ENCODE results near the gene NEAT1.

The NEAT1 gene

DNA sequence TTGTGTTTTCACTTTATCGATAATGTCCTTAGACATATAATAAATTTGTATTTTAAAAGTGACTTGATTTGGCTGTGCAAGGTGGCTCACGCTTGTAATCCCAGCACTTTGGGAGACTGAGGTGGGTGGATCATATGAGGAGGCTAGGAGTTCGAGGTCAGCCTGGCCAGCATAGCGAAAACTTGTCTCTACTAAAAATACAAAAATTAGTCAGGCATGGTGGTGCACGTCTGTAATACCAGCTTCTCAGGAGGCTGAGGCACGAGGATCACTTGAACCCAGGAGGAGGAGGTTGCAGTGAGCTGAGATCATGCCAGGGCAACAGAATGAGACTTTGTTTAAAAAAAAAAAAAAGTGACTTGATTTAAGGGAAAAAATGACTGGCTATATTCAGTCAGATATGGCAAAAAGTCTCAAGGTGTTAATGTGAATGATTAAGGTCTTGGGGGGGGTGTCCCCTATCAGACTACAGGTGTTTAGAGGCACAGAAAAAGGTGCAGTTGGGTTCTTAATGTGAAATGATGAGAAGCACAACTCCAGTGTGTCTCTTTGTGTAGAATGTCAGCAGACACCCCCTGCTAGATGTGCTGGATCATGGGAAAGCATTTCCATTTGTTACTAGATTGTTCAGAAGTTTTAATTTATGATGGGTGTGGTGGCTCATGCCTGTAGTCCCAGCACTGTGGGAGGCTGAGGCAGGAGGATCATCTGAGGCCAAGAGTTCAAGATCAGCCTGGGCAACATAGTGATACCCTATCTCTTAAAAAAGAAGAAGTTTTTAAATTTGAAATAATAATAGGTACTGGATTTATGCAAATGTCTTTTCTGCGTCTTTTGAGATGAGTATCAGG, 17.0 kb downstream of the NEAT1 start:
- TF ChIP-seq, protein P1, sequence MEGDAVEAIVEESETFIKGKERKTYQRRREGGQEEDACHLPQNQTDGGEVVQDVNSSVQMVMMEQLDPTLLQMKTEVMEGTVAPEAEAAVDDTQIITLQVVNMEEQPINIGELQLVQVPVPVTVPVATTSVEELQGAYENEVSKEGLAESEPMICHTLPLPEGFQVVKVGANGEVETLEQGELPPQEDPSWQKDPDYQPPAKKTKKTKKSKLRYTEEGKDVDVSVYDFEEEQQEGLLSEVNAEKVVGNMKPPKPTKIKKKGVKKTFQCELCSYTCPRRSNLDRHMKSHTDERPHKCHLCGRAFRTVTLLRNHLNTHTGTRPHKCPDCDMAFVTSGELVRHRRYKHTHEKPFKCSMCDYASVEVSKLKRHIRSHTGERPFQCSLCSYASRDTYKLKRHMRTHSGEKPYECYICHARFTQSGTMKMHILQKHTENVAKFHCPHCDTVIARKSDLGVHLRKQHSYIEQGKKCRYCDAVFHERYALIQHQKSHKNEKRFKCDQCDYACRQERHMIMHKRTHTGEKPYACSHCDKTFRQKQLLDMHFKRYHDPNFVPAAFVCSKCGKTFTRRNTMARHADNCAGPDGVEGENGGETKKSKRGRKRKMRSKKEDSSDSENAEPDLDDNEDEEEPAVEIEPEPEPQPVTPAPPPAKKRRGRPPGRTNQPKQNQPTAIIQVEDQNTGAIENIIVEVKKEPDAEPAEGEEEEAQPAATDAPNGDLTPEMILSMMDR (IDR thresholded peaks at IDR 0.05; ENCODE audit: low read depth, low read length), result no peak
- no peak for DNase-seq (ENCODE audit: extremely low read depth, low read depth)

- TF ChIP-seq, protein P1 (IDR thresholded peaks at IDR 0.05; ENCODE audit: low read depth, low read length), result no peak
- DNase-seq (ENCODE audit: extremely low read depth, low read depth), result no peak
Observed at GRCh38 chr11:65440831-65441499, 18.4 kb downstream of the NEAT1 start.

- DNase-seq (ENCODE audit: extremely low read depth, low read depth), result no peak
- TF ChIP-seq, protein P1 (IDR thresholded peaks at IDR 0.05; ENCODE audit: low read depth, low read length), result no peak
Observed at GRCh38 chr11:65442842-65443331, 20.3 kb downstream of the NEAT1 start.

DNA sequence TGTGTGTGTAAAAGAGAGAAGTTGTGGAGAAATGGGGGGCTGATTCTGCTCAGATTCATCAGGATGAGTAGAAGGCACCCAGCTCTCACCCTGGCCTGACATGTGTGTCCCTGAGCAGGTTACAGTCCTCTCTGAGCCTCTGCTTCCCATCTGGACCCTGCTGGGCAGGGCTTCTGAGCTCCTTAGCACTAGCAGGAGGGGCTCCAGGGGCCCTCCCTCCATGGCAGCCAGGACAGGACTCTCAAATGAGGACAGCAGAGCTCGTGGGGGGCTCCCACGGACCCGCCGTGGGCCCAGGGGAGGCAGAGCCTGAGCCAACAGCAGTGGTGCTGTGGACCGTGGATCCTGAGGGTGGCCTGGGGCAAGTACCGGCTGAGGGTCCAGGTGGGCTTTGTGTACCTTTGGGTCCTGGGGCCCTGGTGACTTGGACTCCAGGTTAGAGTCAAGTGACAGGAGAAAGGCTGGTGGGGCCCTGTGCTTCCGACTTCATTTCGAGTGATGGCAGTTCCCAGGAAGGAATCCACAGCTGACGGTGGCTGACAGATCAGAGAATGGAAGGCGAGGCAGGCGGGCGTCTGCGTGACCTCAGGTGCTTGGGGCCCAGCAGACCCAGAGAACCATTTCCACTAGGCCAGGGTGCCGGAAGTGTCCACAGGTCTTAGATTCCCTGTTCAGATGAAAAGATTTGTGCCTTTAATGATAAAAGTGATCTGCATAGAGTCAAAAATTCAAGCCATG, 21.9 kb downstream of the NEAT1 start:
- TF ChIP-seq, protein P1 (IDR thresholded peaks at IDR 0.05; ENCODE audit: low read depth, low read length), result no peak
- no peak for DNase-seq (ENCODE audit: extremely low read depth, low read depth)

DNA sequence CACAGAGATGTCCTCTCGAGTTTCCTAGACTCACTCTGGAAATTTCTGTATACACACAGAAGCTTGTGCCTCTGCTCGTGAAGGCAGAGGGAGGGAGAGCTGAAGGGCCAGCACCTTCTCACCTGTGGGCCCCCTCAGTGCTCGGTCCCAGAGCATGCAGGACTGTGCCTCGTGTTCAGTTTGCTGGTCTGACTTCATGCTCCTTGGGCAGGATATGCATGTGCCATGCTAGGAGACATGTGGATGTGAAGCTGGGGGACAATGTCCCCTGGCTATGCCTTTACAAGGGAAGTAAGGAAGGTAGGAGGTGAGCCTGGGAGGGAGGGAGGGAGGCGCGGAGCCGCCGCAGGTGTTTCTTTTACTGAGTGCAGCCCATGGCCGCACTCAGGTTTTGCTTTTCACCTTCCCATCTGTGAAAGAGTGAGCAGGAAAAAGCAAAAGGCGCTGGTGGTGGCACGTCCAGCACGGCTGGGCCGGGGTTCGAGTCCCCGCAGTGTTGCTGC, 22.6 kb downstream of the NEAT1 start:
- TF ChIP-seq, protein P1 (IDR thresholded peaks at IDR 0.05; ENCODE audit: low read depth, low read length), result no peak
- DNase-seq (ENCODE audit: extremely low read depth, low read depth), result no peak

GRCh38 chr11:65445604-65446445, 23.2 kb downstream of the NEAT1 start:
- DNase-seq (ENCODE audit: extremely low read depth, low read depth), result no peak
- TF ChIP-seq, protein P1 (IDR thresholded peaks at IDR 0.05; ENCODE audit: low read depth, low read length), result no peak

Measured in AG09319 (cell line).